OCI-LY3 (cell line): ENCODE data around the gene KANSL1.

Experiments used
- H2AFZ ChIP-seq: fragments of 200-600, 300-600 bp; shearing (Covaris generic); 2 replicates; pipeline ENCODE4 v1.6.0; 2014; ENCODE audit warnings: antibody characterized with exemption, low read depth, low read length
- H3K27ac ChIP-seq: fragments of 200-600, 300-600 bp; sonication (generic); 2 replicates; pipeline ENCODE4 v1.5.1; 2014; ENCODE audit warnings: mild to moderate bottlenecking, low read length, moderate library complexity, mixed read lengths
- H3K27me3 ChIP-seq: fragments of 200-600, 300-600 bp; sonication (generic); 2 replicates; pipeline ENCODE4 v1.6.1; 2014; ENCODE audit warnings: low read depth, low read length, mixed read lengths
- H3K36me3 ChIP-seq: fragments of 200-600, 300-600 bp; sonication (generic); replicated peaks from 2 replicates; pipeline ENCODE3; 2014; ENCODE audit warnings: low read depth, low read length, mixed read lengths
- H3K4me1 ChIP-seq: fragments of 300-600, 200-600 bp; sonication (generic); 2 replicates; pipeline ENCODE4 v1.6.1; 2014; ENCODE audit warnings: low read length, mixed read lengths
- H3K4me2 ChIP-seq: fragments of 200-600, 300-600 bp; sonication (generic); 2 replicates; pipeline ENCODE4 v1.6.1; 2014; ENCODE audit warnings: low read length, mixed read lengths
- H3K4me3 ChIP-seq: fragments of 300-600, 200-600 bp; sonication (generic); 2 replicates; pipeline ENCODE4 v1.5.1; 2014; ENCODE audit warnings: antibody characterized with exemption, mild to moderate bottlenecking, low read length, moderate library complexity
- H3K79me2 ChIP-seq: fragments of 300-600, 200-600 bp; shearing (Covaris generic); 2 replicates; pipeline ENCODE4 v1.6.1; 2014; ENCODE audit warnings: mild to moderate bottlenecking, low read length, mixed read lengths
- H3K9ac ChIP-seq: fragments of 300-600, 200-600 bp; shearing (Covaris generic); 2 replicates; pipeline ENCODE4 v1.6.0; 2014; ENCODE audit warnings: mild to moderate bottlenecking, low read length, moderate library complexity
- H3K9me3 ChIP-seq: fragments of 200-600, 300-600 bp; shearing (Covaris generic); 2 replicates; pipeline ENCODE4 v1.6.1; 2014; ENCODE audit warnings: low read length, mixed read lengths; ENCODE audit not compliant: insufficient read depth
- H4K20me1 ChIP-seq: fragments of 200-600, 300-600 bp; sonication (generic); 2 replicates; pipeline ENCODE4 v1.6.1; 2016; ENCODE audit warnings: low read length, mixed read lengths; ENCODE audit not compliant: insufficient read depth
- EZH2phosphoT487 ChIP-seq: fragments of 200-600 bp; shearing (Covaris generic); IDR thresholded peaks from 2 replicates; pipeline ENCODE4 v1.6.1; 2018; ENCODE audit warnings: antibody characterized with exemption, mixed run types, low read depth
- TF ChIP-seq, protein P1 (sequence below): fragments of 200-600, 300-600 bp; sonication (generic); IDR thresholded peaks from 2 replicates; pipeline ENCODE4 v1.5.1; 2014; ENCODE audit warnings: antibody characterized with exemption, low read length, low read depth

Gene KANSL1

DNA sequence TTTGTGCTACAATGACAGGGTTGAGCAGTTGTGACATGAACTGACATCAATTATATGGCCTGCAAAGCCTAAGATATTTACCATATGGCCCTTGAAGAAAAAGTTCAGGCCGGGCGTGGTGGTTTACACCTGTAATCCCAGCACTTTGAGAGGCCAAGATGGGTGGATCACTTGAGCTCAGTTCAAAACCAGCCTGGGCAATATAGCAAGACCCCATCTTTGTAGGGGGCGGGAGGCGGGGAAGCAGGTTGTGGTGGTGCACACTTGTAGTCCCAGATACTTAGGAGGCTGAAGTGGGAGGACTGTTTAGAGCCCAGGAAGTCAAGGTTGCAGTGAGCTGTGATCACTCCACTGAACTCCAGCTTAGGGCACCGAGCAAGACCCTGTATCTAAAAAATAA, 145.8 kb downstream of the KANSL1 start:
- no peak for TF ChIP-seq EZH2phosphoT487
- TF ChIP-seq, protein P1, sequence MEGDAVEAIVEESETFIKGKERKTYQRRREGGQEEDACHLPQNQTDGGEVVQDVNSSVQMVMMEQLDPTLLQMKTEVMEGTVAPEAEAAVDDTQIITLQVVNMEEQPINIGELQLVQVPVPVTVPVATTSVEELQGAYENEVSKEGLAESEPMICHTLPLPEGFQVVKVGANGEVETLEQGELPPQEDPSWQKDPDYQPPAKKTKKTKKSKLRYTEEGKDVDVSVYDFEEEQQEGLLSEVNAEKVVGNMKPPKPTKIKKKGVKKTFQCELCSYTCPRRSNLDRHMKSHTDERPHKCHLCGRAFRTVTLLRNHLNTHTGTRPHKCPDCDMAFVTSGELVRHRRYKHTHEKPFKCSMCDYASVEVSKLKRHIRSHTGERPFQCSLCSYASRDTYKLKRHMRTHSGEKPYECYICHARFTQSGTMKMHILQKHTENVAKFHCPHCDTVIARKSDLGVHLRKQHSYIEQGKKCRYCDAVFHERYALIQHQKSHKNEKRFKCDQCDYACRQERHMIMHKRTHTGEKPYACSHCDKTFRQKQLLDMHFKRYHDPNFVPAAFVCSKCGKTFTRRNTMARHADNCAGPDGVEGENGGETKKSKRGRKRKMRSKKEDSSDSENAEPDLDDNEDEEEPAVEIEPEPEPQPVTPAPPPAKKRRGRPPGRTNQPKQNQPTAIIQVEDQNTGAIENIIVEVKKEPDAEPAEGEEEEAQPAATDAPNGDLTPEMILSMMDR, result no peak
- Histone ChIP-seq H3K4me2 (no peak overlapping the region), H2AFZ (no peak overlapping the region), H3K36me3 (peaks cover 52% of the 10 kb centered on the region), H4K20me1 (peaks cover 3% of the 10 kb centered on the region; the same call in 1 of the 2 replicates), H3K4me3 (no peak overlapping the region), H3K27ac (no peak overlapping the region), H3K27me3 (no peaks in the 10 kb centered on the region), H3K9ac (no peak overlapping the region), H3K4me1 (no peaks in the 10 kb centered on the region), H3K9me3 (no peaks in the 10 kb centered on the region), H3K79me2 (no peaks in the 10 kb centered on the region)

DNA sequence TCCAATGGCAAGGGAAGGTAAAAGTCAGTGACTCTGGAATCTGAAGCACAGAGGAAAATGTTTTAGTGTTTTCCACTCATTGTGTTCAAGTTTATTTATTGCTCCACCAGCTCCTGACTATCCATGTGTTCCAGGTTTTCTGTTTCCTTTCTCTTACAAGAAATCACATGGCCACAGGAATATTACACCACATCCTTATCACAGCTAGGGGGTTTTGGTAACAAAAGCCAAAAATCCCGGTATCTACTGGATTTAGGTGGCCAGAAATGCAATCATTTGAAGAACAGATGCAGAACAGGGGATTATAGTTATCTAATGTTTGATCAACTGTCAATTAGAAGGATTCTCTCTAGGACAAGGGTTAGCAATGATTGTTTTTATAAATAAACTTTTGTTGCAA, 146.3 kb downstream of the KANSL1 start:
- no peaks in the 10 kb centered on the region for H3K79me2 ChIP-seq
- H3K4me3 ChIP-seq, result no peak overlapping the region
- H2AFZ ChIP-seq, result no peak overlapping the region
- H3K4me2 ChIP-seq, result no peak overlapping the region
- H3K9ac ChIP-seq, result no peak overlapping the region
- H3K36me3 ChIP-seq, result peaks cover 52% of the 10 kb centered on the region
- no peaks in the 10 kb centered on the region for H3K4me1 ChIP-seq
- no peaks in the 10 kb centered on the region for H3K27me3 ChIP-seq
- no peak overlapping the region for H3K27ac ChIP-seq
- peaks cover 3% of the 10 kb centered on the region; the same call in 1 of the 2 replicates for H4K20me1 ChIP-seq
- no peak for TF ChIP-seq EZH2phosphoT487
- TF ChIP-seq, protein P1, result no peak
- H3K9me3 ChIP-seq, result no peaks in the 10 kb centered on the region

DNA sequence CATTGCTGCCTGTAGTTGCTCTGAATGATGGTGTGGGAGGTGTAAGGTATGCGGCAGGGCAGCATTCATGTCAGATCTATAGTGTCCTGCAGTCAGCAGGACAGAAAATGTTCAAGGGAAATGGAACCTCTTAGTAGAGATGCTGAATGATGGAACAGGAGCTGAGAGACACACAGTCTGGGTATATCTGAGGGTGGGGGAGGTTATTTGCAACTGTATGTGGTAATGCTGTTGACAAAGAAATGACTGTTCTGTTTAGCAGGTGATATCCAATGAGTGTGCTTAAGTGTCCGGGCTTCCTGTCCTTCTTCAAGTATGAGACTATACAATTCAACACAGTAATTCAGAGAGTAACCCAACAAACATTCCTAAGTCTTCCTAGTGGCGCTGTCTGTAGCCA, 147.6 kb downstream of the KANSL1 start:
- Histone ChIP-seq H3K4me1 (no peaks in the 10 kb centered on the region), H3K27ac (no peak overlapping the region), H3K9me3 (no peaks in the 10 kb centered on the region), H3K27me3 (no peaks in the 10 kb centered on the region), H3K79me2 (no peaks in the 10 kb centered on the region), H3K9ac (no peak overlapping the region), H3K36me3 (peaks cover 60% of the 10 kb centered on the region), H3K4me3 (no peak overlapping the region), H2AFZ (no peak overlapping the region), H3K4me2 (no peak overlapping the region), H4K20me1 (peaks cover 3% of the 10 kb centered on the region; the same call in 1 of the 2 replicates)
- TF ChIP-seq EZH2phosphoT487, result no peak
- TF ChIP-seq, protein P1, result no peak

DNA sequence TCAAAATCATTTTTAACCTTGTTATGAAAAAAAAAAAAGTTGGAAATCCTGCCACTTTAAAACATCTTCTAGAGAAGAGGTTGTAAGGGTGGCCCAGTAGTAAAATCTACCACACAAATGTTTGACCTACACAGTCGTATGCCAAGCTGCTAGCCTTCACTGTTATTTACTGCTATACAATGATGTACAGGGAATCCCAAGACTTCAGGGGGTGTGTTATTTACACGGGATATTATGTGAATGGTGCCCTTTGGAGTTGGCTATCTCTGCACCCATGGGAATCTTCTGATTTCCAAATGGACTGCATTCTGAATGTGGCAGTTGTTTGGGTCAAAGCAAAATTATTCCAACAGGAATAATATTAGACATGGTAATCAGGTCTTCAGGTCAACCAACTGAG, 148.2 kb downstream of the KANSL1 start:
- Histone ChIP-seq H3K9me3 (no peaks in the 10 kb centered on the region), H3K79me2 (no peaks in the 10 kb centered on the region), H3K4me1 (no peaks in the 10 kb centered on the region), H3K4me3 (no peak overlapping the region), H4K20me1 (peaks cover 3% of the 10 kb centered on the region; the same call in 1 of the 2 replicates), H3K27ac (no peak overlapping the region), H3K9ac (no peak overlapping the region), H2AFZ (no peak overlapping the region), H3K27me3 (no peaks in the 10 kb centered on the region), H3K36me3 (peaks cover 60% of the 10 kb centered on the region), H3K4me2 (no peak overlapping the region)
- TF ChIP-seq EZH2phosphoT487, result no peak
